GM12873 (cell line): Measurements from ENCODE around the gene CELSR3.

ENCODE experiments used
- TF ChIP-seq, protein P1 (sequence below): IDR thresholded peaks from 2 replicates; pipeline ENCODE4 v1.5.1; 2012; ENCODE audit warnings: low read depth, mild to moderate bottlenecking, moderate library complexity, low read length, control low read depth; ENCODE audit not compliant: insufficient read depth; ENCODE audit errors: missing control alignments

The CELSR3 gene

DNA sequence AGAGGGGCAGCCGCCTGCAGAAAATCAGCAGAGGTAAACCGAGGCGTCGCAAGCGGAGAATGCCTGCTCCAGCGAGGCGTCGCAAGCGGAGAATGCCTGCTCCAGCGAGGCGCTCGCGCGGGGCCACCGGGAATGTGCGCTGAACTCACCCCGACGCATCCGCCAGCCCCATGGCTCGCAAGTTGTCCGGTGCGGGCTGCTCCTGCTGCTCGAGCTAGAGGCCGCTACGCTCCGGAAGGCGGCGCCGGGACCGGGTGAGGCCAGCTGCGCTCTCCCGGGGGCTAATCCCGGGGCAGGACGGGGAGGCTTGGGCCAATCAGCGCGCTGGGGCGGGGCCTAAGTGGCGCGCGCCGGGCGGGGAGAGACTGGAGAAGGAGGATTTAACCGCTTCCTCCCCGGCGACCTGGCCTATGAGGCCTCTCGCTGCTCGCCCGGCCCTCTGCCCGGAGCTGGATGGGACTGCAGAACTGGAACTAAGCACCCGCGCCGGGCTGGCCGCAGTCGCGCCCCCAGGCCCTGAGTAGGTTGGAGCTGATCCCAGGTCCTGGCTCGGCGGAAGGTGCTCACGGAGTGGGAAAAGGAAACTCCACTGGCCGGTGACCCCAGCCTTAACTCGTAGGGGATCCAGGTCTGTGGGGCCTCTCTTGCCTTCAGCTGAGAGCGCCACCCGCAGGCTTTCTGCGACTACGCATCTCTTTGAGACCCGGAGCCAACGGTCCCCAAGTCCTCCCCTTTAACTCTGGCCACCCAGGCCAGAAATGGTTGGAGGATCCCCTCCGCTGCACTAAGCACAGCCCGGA lies 27.3 kb downstream of the CELSR3 start, which contains the start of gene SLC26A6:
Gene SLC26A6 (minus strand): TSS at position 240 of the 800 bp plus-strand sequence. CDS start 68 bp downstream, at position 172.
- TF ChIP-seq, protein P1, sequence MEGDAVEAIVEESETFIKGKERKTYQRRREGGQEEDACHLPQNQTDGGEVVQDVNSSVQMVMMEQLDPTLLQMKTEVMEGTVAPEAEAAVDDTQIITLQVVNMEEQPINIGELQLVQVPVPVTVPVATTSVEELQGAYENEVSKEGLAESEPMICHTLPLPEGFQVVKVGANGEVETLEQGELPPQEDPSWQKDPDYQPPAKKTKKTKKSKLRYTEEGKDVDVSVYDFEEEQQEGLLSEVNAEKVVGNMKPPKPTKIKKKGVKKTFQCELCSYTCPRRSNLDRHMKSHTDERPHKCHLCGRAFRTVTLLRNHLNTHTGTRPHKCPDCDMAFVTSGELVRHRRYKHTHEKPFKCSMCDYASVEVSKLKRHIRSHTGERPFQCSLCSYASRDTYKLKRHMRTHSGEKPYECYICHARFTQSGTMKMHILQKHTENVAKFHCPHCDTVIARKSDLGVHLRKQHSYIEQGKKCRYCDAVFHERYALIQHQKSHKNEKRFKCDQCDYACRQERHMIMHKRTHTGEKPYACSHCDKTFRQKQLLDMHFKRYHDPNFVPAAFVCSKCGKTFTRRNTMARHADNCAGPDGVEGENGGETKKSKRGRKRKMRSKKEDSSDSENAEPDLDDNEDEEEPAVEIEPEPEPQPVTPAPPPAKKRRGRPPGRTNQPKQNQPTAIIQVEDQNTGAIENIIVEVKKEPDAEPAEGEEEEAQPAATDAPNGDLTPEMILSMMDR: peak; percentile 88

DNA sequence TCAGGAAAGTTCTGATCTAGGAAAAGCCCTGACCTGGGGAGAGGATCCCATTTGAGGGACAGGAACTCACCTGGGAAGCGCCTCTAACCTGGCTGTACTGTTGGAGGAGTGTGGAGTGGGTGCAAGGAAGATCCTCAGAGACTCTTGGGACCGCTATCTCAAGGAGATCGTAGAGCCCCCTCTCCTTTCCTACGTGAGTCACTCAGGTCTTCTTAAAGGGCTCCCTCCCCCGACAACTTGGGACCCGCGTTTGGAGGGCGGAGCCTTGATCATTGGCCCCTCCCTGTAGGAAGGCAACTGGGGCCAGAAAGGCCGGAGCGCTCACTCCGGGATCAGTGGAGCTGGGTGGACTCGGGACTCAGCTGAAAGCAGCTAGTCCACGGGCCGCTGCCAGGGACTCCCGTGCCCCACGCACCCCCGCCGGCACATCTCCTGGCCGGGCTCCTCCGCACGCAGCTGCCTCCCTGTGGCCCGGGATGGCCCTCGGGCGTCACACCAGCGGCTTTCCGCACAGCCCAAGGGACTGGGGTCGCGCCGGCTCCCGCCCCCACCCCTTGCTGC lies 27.9 kb downstream of the CELSR3 start:
- TF ChIP-seq, protein P1: no peak

DNA sequence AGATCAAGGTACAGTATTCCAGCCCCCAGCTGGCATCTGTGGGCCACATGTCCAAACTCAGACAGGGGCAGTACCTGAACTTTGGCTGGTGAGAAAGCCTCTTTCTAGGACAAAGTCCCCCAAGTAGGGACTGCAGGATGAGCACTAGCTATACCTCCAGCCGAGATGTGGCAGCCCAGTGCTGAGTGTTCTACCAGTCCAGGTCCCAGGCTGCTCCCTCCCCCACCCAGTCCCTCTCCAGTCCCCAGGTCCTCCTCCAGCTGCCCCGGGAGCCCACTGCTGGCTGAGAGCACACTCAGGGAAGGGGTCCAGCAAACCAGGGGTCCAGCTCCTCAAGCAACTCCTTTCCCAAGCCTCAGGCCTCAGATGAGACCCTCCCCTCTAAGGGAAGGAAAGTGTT lies 28.9 kb downstream of the CELSR3 start:
- TF ChIP-seq, protein P1: no peak

DNA sequence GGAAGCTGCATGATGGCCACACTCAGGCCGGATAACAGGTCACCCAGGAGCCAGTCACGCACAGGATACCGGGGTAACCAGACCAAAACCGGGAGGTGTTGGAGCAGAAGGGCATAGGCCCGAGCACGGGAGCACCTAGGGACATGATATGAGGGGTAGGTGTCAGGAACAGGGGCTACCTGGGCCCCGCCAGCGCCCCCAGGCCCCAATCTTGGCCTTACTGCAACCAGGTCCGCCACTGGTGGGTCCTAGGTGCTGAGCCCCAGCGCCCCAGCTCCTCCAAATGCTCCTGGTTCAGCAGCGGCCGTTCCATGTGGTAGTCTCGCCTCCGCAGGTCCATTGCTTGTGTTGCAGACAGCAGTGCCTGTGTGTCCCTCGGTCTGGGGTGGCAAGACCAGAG lies 29.4 kb downstream of the CELSR3 start:
- TF ChIP-seq, protein P1: no peak

DNA sequence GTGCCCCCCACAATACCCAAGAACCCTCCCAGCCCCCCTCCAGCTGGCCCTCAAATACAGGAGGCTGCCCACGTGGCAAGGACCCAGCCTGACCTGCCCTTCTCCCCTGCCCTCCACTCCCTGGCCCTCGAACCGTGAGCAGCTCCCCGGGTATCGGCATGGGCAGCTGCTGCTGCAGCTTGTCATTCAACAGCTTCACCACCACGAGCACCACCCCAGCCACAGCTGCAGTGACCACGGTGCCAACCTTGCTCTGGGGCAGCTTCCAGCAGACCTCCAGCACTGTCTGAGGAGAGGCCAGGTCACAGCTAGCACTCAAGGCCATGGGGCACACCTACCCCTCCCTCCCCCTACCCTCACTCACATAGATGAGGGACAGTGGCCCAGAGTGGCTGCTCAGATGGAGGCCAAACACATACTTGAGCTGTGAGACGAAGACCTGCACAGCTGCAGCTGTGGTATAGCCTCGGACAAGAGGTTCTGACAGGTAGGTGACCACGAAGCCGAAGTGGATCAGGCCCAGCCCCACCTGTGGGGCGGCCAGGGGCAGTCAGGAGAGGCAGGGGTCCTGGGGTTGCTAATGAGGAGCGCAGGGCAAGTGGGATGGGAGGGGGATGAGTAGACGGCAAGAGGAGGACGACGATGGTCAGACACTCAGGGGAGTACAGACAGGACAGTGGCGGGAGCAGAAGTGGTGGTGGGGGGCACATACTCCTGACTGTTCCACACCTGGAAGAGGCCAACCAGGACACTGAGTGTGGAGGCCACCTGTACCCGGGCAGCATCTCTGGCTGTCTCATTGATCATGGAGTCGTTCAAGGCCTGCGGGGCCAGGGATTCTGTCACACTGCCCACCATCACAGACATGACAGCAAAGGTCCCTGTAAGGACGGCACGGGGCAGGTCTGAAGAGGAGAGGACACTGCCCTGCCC lies 30.9 kb downstream of the CELSR3 start:
- TF ChIP-seq, protein P1: no peak

DNA sequence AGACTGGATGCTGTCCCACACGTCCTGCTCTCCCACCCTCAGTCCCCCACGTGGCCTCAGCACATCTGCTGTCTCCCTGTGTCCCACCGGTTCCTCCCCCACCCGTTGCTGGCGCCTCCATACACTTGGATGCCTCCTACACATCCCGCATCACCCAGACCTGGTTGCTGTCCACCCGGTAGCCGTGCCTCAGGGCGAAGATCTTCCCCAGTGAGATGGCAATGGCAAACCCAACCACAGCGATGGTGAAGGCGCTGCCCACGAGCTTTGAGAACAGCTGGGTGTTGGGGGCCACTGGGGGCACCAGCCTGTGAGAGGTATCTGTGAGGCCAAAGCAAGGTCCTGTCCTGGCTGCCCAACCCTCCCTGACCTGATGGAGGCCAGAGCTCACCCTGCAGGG lies 31.9 kb downstream of the CELSR3 start:
- TF ChIP-seq, protein P1: no peak

DNA sequence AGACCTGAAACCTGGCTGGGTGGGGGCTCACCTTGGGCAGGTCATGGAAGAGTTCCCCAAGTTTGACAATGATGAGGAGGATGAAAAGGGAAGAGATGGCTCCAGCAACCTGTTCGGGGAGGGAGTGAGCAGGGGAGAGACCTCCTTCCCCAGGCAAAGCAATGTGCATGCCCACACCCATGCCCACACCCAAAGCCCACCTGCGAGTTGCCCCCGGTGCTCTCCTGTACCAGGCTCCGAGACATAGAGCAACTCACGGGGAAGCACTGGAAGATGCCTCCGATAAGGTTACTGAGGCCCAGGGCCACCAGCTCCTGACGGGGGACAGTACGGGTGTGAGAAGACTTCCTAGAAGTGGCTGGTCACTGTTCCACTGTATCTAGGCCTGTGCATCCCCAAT lies 32.3 kb downstream of the CELSR3 start:
- TF ChIP-seq, protein P1: no peak
